ENCODE measurements around the gene RERE.

DNA sequence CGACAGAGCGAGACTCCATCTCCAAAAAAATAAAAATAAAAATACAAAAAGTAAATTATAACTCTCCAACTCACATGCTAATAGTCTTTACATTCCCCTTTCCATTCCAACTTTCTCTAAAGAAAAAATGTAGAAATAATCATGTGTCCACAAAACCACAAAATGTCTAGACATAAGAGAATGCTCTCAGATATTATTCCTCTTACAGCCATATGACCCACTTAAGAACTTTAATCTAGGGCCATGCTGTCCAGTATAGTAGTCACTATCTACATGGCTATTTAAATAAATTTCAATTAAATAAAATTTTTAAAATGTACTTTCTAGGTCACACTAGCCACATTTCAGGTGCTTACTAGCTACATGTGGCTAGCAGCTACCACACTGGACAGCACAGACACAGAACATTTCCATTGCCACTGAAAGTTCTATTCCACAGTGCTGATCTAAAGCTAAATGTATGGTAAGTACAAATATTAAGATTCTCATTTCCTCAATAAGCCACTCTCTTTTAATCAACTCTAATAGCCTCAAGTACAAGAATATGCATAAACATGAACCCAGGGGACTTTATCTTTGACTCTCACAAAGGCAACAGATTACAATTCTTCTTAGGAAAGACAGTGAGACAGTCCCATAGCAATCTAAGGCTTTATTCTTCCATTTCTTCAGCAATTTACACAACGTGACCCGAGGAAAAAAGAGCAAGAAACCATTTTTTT, 138.6 kb downstream of the RERE start:
- TF ChIP-seq, protein P1, sequence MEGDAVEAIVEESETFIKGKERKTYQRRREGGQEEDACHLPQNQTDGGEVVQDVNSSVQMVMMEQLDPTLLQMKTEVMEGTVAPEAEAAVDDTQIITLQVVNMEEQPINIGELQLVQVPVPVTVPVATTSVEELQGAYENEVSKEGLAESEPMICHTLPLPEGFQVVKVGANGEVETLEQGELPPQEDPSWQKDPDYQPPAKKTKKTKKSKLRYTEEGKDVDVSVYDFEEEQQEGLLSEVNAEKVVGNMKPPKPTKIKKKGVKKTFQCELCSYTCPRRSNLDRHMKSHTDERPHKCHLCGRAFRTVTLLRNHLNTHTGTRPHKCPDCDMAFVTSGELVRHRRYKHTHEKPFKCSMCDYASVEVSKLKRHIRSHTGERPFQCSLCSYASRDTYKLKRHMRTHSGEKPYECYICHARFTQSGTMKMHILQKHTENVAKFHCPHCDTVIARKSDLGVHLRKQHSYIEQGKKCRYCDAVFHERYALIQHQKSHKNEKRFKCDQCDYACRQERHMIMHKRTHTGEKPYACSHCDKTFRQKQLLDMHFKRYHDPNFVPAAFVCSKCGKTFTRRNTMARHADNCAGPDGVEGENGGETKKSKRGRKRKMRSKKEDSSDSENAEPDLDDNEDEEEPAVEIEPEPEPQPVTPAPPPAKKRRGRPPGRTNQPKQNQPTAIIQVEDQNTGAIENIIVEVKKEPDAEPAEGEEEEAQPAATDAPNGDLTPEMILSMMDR (tag by site-specific recombination; IDR thresholded peaks at IDR 0.05): no peak
- no peak for TF ChIP-seq ZSCAN23 (tag by site-specific recombination; IDR thresholded peaks at IDR 0.05)
- TF ChIP-seq YY2 (tag by site-specific recombination; IDR thresholded peaks at IDR 0.05): no peak
- TF ChIP-seq, protein P2, sequence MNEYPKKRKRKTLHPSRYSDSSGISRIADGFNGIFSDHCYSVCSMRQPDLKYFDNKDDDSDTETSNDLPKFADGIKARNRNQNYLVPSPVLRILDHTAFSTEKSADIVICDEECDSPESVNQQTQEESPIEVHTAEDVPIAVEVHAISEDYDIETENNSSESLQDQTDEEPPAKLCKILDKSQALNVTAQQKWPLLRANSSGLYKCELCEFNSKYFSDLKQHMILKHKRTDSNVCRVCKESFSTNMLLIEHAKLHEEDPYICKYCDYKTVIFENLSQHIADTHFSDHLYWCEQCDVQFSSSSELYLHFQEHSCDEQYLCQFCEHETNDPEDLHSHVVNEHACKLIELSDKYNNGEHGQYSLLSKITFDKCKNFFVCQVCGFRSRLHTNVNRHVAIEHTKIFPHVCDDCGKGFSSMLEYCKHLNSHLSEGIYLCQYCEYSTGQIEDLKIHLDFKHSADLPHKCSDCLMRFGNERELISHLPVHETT (tag by site-specific recombination; IDR thresholded peaks at IDR 0.05): no peak
- TF ChIP-seq ZNF416 (tag by site-specific recombination; IDR thresholded peaks at IDR 0.05): no peak
- TF ChIP-seq ZNF138 (tag by site-specific recombination; IDR thresholded peaks at IDR 0.05; ENCODE audit: borderline replicate concordance): no peak
- no peak for TF ChIP-seq OSR2 (tag by site-specific recombination; IDR thresholded peaks at IDR 0.05)

Measured in HEK293 (cell line).